ENCODE data around the gene DENND2A. TPM values are rescaled to one million over a fixed set of nuclear protein-coding genes. Genes with fewer than 3 reads are reported as not detected.

The DENND2A gene, protein sequence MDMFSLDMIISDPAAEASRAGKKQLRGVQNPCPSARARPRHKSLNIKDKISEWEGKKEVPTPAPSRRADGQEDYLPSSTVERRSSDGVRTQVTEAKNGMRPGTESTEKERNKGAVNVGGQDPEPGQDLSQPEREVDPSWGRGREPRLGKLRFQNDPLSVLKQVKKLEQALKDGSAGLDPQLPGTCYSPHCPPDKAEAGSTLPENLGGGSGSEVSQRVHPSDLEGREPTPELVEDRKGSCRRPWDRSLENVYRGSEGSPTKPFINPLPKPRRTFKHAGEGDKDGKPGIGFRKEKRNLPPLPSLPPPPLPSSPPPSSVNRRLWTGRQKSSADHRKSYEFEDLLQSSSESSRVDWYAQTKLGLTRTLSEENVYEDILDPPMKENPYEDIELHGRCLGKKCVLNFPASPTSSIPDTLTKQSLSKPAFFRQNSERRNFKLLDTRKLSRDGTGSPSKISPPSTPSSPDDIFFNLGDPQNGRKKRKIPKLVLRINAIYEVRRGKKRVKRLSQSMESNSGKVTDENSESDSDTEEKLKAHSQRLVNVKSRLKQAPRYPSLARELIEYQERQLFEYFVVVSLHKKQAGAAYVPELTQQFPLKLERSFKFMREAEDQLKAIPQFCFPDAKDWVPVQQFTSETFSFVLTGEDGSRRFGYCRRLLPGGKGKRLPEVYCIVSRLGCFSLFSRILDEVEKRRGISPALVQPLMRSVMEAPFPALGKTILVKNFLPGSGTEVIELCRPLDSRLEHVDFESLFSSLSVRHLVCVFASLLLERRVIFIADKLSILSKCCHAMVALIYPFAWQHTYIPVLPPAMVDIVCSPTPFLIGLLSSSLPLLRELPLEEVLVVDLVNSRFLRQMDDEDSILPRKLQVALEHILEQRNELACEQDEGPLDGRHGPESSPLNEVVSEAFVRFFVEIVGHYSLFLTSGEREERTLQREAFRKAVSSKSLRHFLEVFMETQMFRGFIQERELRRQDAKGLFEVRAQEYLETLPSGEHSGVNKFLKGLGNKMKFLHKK
- not detected for total RNA-seq

DNA sequence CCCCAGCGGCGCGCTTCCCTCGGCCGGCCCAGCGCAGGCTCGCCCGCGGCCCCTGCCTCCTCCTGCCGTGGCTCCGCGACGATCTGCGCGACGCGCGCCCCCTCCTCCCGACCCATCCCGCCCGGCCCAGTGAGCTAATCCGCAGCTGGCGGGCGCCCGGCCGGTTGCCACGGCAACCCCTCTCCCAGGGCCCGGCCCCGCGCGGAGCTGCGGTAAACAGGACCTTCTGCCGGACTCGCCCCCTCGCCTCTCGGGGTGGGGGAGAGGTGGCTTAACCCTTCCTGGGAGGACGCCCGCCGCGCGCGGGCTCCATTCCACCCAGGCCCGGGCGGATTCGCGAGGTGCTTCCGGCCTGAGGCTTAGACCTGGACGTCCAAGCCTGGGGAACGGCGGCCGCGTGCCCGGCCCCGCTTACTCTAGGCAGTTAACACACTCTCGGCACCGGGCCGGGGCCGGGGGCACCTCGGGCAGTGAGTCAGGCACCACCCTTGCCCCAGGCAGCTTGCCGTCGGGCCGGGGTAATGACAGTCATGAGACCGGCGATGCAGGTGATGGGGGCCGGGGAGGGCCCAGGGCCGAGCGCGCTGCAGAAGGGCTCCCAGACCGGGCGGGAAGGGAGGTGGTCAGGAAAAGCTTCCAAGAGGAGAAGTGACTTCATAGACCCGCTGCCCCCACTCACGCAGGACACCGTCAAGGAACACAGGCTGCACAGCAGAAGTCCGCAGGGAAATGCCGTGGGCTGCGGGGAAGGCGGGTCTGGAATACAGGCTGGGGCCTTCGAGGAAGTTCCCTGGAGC lies at the start of gene DENND2A:
DENND2A (minus strand) TSS at position 87 of the 797 bp plus-strand sequence. CDS start 38,416 bp downstream, outside the sequence.
- Mint-ChIP-seq H3K9me3 (no peaks in the 10 kb centered on the region), H3K27ac (no peak within 1 kb of the TSS), H3K4me1 (ENCODE audit: low read depth) (peaks cover 14% of the 10 kb centered on the region), H3K36me3 (ENCODE audit: low read depth) (no peaks in the 10 kb centered on the region), H3K4me3 (peak within 1 kb of the TSS; percentile 65), H3K27me3 (peaks cover 47% of the 10 kb centered on the region)
- DNase-seq (no peak), ATAC-seq (peak; percentile 26)
- CTCF ChIA-PET = interaction anchor here (1.3 to 2.4 kb wide), 2 partner anchors 12 to 123 kb away, joined by 4 to 11 read pairs; no protein-coding TSS in a partner anchor
- POLR2A ChIA-PET = no interaction called here
- TF ChIP-seq CTCF (IDR thresholded peaks at IDR 0.05) = no peak
- intact Hi-C loops (cut with micrococcal nuclease) = no loop called here

DNA sequence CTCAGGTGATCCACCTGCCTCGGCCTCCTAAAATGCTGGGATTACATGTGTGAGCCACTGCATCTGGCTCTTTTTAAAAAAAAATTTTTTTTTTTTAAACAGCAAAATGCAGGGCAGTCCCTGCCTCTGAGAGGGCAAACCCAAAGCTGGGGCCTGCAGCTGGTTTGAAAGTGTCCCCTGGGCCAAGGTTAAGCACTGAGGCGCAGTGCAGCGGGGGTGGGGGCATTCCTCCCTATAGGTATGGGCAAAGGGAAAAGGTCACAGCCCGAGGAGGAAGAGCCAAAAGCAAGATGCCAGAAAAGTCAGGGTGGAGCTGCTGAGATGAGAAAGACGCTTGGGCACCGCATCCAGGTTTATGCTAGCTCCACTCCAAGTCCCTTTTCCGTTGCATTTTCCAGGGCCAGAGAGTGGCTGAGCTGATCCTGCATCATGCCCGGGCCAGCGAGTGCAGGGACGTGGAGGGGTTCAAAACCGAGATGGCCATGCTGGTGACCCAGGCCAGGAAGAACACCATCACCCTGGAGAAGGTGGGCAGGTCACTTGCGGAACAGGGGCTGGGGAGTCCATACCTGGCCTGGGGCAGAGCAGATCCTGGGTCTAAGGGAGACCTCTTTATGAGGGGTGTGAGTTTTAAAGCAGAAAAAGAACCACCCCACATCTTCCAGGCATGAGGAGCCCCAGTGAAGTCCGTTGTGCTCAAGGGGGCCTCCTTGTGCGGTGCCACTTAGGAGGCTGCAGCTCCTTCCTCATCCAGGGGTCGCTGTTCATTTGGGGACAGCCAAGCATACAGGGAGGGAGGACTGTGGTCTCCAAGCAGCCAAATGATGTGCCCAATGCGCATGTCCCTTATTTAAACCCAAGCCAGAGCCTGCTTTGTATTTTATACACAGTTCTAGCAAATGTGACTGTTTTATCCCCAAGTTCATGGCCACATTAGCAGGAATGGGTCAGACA lies 48.9 kb upstream of the DENND2A start:
- Mint-ChIP-seq H3K27me3 (no peaks in the 10 kb centered on the region), H3K4me3 (no peak overlapping the region), H3K4me1 (ENCODE audit: low read depth) (peaks cover 5% of the 10 kb centered on the region), H3K36me3 (ENCODE audit: low read depth) (peaks cover 20% of the 10 kb centered on the region), H3K27ac (no peak overlapping the region), H3K9me3 (no peaks in the 10 kb centered on the region)
- intact Hi-C loops (cut with micrococcal nuclease) = no loop called here
- DNase-seq (no peak), ATAC-seq (no peak)
- POLR2A ChIA-PET = interaction anchor here (1.0 kb wide), 1 partner anchor 14 kb away, joined by 4 read pairs; no protein-coding TSS in a partner anchor
- CTCF ChIA-PET = no interaction called here
- TF ChIP-seq CTCF (IDR thresholded peaks at IDR 0.05) = no peak

DNA sequence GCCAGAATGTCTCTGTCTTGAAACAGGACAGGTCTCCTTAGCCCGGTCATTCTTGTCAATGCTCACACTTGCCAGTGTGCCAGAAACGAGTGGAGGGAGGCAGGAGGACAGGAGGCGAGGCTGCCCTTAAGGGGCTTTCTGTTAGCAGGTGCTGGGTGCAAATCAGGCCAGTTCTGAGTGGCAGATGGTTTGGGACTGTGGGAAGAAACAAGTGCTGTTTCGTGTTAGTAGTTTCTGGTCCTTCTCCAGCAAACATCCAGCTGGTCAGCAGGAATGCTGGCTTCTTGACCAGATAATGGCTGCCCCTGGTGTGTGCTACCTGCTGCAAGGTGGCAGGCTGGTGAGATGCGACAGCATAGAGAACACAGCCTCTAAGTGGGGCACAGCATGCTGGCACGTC lies 47.7 kb upstream of the DENND2A start:
- no peaks in the 10 kb centered on the region for H3K27me3 Mint-ChIP-seq
- TF ChIP-seq CTCF (IDR thresholded peaks at IDR 0.05) = no peak
- no peak for ATAC-seq
- DNase-seq = no peak
- intact Hi-C loops (cut with micrococcal nuclease) = no loop called here
- no peak overlapping the region for H3K4me3 Mint-ChIP-seq
- no peaks in the 10 kb centered on the region for H3K9me3 Mint-ChIP-seq
- H3K4me1 Mint-ChIP-seq (ENCODE audit: low read depth) = peaks cover 5% of the 10 kb centered on the region
- CTCF ChIA-PET = no interaction called here
- POLR2A ChIA-PET = no interaction called here
- H3K27ac Mint-ChIP-seq = no peak overlapping the region
- H3K36me3 Mint-ChIP-seq (ENCODE audit: low read depth) = peaks cover 28% of the 10 kb centered on the region

- no peak overlapping the region for H3K27ac Mint-ChIP-seq
- H3K4me1 Mint-ChIP-seq (ENCODE audit: low read depth) = no peaks in the 10 kb centered on the region
- H3K27me3 Mint-ChIP-seq = no peaks in the 10 kb centered on the region
- ChIA-PET POLR2A (interaction anchor here (1.0 to 1.3 kb wide), 2 partner anchors 9 to 30 kb away, joined by 3 to 4 read pairs; partner anchors contain the start of gene NDUFB2), CTCF (interaction anchor here (1.0 to 1.2 kb wide), 2 partner anchors 15 to 34 kb away, joined by 3 read pairs; no protein-coding TSS in a partner anchor)
- H3K36me3 Mint-ChIP-seq (ENCODE audit: low read depth) = peaks cover 28% of the 10 kb centered on the region
- DNase-seq (no peak), ATAC-seq (no peak)
- intact Hi-C loops (cut with micrococcal nuclease) = no loop called here
- TF ChIP-seq CTCF (IDR thresholded peaks at IDR 0.05) = no peak
- no peaks in the 10 kb centered on the region for H3K9me3 Mint-ChIP-seq
- H3K4me3 Mint-ChIP-seq = no peak overlapping the region
Observed at GRCh38 chr7:140686921-140687320, 46.3 kb upstream of the DENND2A start.

Data from activated CD8-positive, alpha-beta T cell treated with anti-CD3 and anti-CD28 coated beads for 36 hours (primary cell).